Lung (tissue), 12 donors: ENCODE data around the gene HTN3. TPM values are rescaled to one million over a fixed set of nuclear protein-coding genes. Genes with fewer than 3 reads are reported as not detected.

Experiments used
- ATAC-seq: fragments of 200-7000 bp; cut with Tn5 transposase; one replicate; pipeline ENCODE4 v1.9.1; 2020; ENCODE audit warnings: moderate number of reproducible peaks; ENCODE audit not compliant: insufficient read depth, low FRiP score
- DNase-seq, 3 donors: peaks; one replicate each; pipeline ENCODE4 v3.0.0-alpha.2; 2013 to 2017
- H3K27ac ChIP-seq, 2 donors: one replicate each; pipeline ENCODE4 v1.5.1; 2013; ENCODE audit warnings: mild to moderate bottlenecking in 2 of 2, moderate library complexity in 2 of 2, control low read depth in 1 of 2, inconsistent platforms in 1 of 2, low read depth in 1 of 2, low read length in 1 of 2
- H3K27me3 ChIP-seq, 3 donors: one replicate each; pipeline ENCODE4 v1.5.1; 2013; ENCODE audit warnings: low read length in 2 of 3; ENCODE audit not compliant: control insufficient read depth in 3 of 3, insufficient read depth in 3 of 3
- H3K36me3 ChIP-seq, 4 donors: one replicate each; pipeline ENCODE4 v1.5.1; 2013; ENCODE audit warnings: low read length in 4 of 4, mild to moderate bottlenecking in 1 of 4, moderate library complexity in 1 of 4; ENCODE audit not compliant: control insufficient read depth in 4 of 4, insufficient read depth in 4 of 4
- H3K4me1 ChIP-seq, 5 donors: one replicate each; pipeline ENCODE4 v1.5.1; 2013; ENCODE audit warnings: low read length in 5 of 5, mild to moderate bottlenecking in 2 of 5, moderate library complexity in 1 of 5; ENCODE audit not compliant: control insufficient read depth in 5 of 5, insufficient read depth in 5 of 5
- H3K4me3 ChIP-seq: one replicate; pipeline ENCODE4 v1.5.1; 2013; ENCODE audit warnings: mild to moderate bottlenecking, control low read depth, moderate library complexity
- H3K9ac ChIP-seq, 2 donors: one replicate each; pipeline ENCODE4 v1.5.1; 2013; ENCODE audit warnings: low read length in 2 of 2, control low read depth in 1 of 2; ENCODE audit not compliant: insufficient read depth in 1 of 2
- H3K9me3 ChIP-seq, 4 donors: one replicate each; pipeline ENCODE4 v1.5.1; 2013; ENCODE audit warnings: low read length in 3 of 4, mild to moderate bottlenecking in 1 of 4, moderate library complexity in 1 of 4; ENCODE audit not compliant: control insufficient read depth in 4 of 4, insufficient read depth in 3 of 4
- WGBS, 2 donors: extraction: QIAGEN DNeasy Blood & Tissue Kit; methylation state at CpG; one replicate each; pipeline ENCODE4 v1.1.7; 2013; 5-methylcytosine and 5-hydroxymethylcytosine counted together
- polyA plus RNA-seq, 2 donors: library from polyadenylated mRNA; stranded (reverse); fragments of 200-250 nt; gene quantifications; one replicate each; pipeline ENCODE4 v1.2.1, GENCODE V29; 2013
- total RNA-seq, 2 donors: library from RNA; depleted of rRNA in 1 of 2; stranded (reverse); fragments of >200 nt in 1 of 2; gene quantifications; one replicate each; pipeline ENCODE4 v1.2.1, GENCODE V29; 2014 to 2021
- TF ChIP-seq, protein P1 (sequence below): IDR thresholded peaks from 2 replicates; pipeline ENCODE4 v1.5.1; 2012; ENCODE audit warnings: mild to moderate bottlenecking; ENCODE audit errors: control extremely low read depth, extremely low read depth
- donor health status: control.
- donor health status: control.
- donor health status: Bipolar disorder and iron deficiency.
- donor health status: healthy.
- donor health status: DM: yes; HTN: yes; CAD: no.

Gene HTN3
- total and polyA plus RNA-seq, 4 donors, result not detected

DNA sequence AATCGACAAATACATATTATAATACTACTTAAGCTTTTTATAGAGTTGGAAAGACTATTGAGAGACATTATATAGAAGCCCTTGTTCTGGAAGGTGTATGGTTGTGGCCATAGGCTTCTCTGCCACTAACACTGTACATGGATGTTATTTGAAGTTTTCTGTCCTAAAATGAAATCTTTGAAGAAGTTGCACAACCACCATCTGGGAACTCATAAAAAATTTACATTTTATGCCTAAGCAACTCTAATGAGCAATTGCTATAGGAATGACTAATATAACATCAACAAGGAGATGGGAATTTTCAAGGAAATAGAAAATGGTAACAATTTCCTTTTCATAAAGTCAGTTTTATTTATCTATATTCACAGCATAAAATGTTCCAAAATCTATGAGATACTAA, 29.4 kb downstream of the HTN3 start:
- no peaks in the 10 kb centered on the region for H3K27me3 ChIP-seq
- H3K9ac ChIP-seq, result no peak overlapping the region
- TF ChIP-seq, protein P1, sequence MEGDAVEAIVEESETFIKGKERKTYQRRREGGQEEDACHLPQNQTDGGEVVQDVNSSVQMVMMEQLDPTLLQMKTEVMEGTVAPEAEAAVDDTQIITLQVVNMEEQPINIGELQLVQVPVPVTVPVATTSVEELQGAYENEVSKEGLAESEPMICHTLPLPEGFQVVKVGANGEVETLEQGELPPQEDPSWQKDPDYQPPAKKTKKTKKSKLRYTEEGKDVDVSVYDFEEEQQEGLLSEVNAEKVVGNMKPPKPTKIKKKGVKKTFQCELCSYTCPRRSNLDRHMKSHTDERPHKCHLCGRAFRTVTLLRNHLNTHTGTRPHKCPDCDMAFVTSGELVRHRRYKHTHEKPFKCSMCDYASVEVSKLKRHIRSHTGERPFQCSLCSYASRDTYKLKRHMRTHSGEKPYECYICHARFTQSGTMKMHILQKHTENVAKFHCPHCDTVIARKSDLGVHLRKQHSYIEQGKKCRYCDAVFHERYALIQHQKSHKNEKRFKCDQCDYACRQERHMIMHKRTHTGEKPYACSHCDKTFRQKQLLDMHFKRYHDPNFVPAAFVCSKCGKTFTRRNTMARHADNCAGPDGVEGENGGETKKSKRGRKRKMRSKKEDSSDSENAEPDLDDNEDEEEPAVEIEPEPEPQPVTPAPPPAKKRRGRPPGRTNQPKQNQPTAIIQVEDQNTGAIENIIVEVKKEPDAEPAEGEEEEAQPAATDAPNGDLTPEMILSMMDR, result no peak
- no peak for ATAC-seq
- peaks cover 0 to 5% (median 0%) of the 10 kb centered on the region in 5 donors for H3K4me1 ChIP-seq
- H3K4me3 ChIP-seq, result no peak overlapping the region
- H3K27ac ChIP-seq, result no peak overlapping the region
- H3K9me3 ChIP-seq, result peaks cover 0 to 2% (median 1%) of the 10 kb centered on the region in 4 donors
- DNase-seq, result peak in 1 of 3 donors; percentile 10
- H3K36me3 ChIP-seq, result no peaks in the 10 kb centered on the region
- WGBS, 2 donors, result 69 to 88% methylated on average over 1 of the region's 1 CpG

- Histone ChIP-seq H3K27me3 (no peaks in the 10 kb centered on the region), H3K4me1 (peaks cover 0 to 5% (median 0%) of the 10 kb centered on the region in 5 donors), H3K4me3 (no peak overlapping the region), H3K36me3 (no peaks in the 10 kb centered on the region), H3K27ac (no peak overlapping the region), H3K9ac (no peak overlapping the region), H3K9me3 (peaks cover 0 to 2% (median 1%) of the 10 kb centered on the region in 4 donors)
- DNase-seq, result peak in 2 of 3 donors; percentile 15 to 18
- TF ChIP-seq, protein P1, result no peak
- ATAC-seq, result no peak
Observed at GRCh38 chr4:70059149-70059548, 30.9 kb downstream of the HTN3 start.

DNA sequence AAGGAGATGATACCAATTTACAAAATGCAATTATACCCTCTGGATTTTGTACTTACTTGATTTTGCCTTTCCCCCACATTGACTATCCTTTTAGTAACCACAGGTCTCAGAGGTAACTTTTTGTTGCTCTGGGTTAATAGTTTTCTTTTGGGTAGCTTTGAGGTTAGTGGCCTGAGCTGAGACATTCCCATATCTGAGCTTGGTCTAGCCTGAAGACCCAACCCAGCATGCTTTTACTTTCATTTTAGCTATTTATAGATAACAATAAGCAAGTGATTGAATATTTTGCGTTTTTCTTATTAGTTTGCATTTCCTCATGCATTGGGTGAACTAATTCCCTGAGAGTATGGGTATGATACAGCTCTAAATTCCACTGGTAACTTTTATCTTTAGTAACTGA, 33.7 kb downstream of the HTN3 start:
- WGBS, 2 donors, result 60 to 66% methylated on average over 1 of the region's 1 CpG
- Histone ChIP-seq H3K27ac (no peak overlapping the region), H3K9ac (no peak overlapping the region), H3K4me3 (no peak overlapping the region), H3K9me3 (peaks cover 0 to 2% (median 0%) of the 10 kb centered on the region in 4 donors), H3K27me3 (no peaks in the 10 kb centered on the region), H3K4me1 (peaks cover 0 to 5% (median 0%) of the 10 kb centered on the region in 5 donors), H3K36me3 (no peaks in the 10 kb centered on the region)
- DNase-seq (no peak), ATAC-seq (no peak)
- TF ChIP-seq, protein P1, result no peak

GRCh38 chr4:70080205-70080604, 51.9 kb downstream of the HTN3 start:
- 91% methylated on average over 1 of the region's 1 CpG for WGBS, 2 donors
- no peak overlapping the region for H3K27ac ChIP-seq
- H3K27me3 ChIP-seq, result no peaks in the 10 kb centered on the region
- no peaks in the 10 kb centered on the region for H3K4me1 ChIP-seq
- H3K36me3 ChIP-seq, result no peaks in the 10 kb centered on the region
- no peak overlapping the region for H3K9ac ChIP-seq
- no peak overlapping the region for H3K4me3 ChIP-seq
- TF ChIP-seq, protein P1, result no peak
- ATAC-seq, result no peak
- DNase-seq, result no peak
- H3K9me3 ChIP-seq, result no peaks in the 10 kb centered on the region
